Embryonic facial prominence (tissue), 1 donor: ENCODE measurements around the gene EPHA3.

Experiments
- DNase-seq: peaks from one replicate; pipeline ENCODE4 v3.0.0-alpha.2; 2016; ENCODE audit errors: extremely low spot score

Gene EPHA3

GRCh38 chr3:89447243-89447642 lies 339.8 kb downstream of the EPHA3 start:
- DNase-seq, result no peak

DNA sequence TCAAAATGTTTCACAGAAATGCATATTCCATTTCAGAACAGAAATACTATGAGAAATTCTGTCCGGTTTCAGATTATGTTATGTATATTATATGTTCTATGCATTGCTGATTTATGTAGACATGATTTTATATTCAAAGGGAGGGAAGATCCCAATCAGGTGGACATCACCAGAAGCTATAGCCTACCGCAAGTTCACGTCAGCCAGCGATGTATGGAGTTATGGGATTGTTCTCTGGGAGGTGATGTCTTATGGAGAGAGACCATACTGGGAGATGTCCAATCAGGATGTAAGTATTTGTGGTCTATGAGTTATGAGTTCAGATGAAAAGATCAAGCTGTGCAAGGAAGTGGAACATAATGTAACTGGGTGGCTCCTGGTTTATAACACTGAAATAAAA lies 341.7 kb downstream of the EPHA3 start:
- DNase-seq, result no peak

DNA sequence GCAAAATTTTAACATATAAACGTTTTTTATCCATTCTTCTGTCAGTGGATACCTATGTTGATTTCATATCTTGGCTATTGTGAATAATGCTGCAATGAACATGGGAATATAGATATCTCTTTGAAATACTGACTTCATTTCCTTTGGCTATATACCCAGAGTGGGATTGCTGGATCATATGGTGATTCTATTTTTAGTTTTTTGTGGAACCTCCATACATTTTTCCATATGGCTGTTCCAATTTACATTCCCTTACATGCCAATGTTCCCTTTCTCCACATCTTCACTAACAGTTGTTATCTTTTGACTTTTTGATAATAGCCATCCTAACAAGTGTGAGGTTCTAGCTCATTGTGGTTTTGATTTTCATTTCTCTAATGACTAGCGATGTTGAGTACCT lies 344.6 kb downstream of the EPHA3 start:
- no peak for DNase-seq

DNA sequence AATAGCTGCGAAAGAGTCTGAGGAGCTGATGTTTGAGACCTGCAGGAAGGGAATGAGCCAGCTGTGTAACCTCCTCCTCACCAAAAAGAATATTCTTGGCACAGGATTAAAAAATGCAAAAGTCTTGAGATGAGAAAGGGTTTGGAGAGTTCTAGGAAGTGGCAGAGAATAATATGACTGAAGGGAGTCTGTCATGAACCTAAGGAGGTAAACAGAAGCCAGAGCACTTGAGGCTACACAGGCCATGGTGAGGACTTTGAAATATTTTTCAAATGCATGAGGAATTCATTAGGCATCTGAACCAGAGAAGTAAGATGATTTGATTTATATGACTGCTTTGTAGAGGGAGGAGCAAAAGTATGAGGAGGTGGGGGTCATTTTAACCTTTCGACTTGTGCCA lies 347.8 kb downstream of the EPHA3 start:
- no peak for DNase-seq

DNA sequence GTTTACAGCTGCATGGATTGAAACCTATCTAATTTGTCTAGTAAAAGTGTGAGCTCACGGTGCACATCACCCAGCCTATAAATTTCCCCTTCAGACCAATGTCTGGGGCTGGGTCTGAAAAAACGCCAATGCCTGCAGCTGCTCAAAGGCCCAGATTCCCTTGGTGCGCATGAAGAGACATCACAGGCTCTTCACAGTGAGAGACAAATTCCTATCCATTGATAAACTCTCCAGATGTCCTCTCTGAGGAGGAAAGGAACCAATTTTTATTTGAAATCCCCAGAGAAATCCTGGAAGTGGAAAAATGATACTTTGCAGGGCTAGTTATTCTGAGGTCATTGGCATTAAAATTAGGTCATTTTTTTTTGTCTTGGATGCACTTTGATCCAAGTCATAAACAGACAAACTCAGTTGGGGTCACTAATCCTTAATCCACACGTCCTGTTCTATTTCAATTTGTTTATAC lies 360.5 kb downstream of the EPHA3 start:
- DNase-seq, result no peak

- no peak for DNase-seq
These were observed 364.7 kb downstream of the EPHA3 start for GRCh38 chr3:89472101-89472500.

DNA sequence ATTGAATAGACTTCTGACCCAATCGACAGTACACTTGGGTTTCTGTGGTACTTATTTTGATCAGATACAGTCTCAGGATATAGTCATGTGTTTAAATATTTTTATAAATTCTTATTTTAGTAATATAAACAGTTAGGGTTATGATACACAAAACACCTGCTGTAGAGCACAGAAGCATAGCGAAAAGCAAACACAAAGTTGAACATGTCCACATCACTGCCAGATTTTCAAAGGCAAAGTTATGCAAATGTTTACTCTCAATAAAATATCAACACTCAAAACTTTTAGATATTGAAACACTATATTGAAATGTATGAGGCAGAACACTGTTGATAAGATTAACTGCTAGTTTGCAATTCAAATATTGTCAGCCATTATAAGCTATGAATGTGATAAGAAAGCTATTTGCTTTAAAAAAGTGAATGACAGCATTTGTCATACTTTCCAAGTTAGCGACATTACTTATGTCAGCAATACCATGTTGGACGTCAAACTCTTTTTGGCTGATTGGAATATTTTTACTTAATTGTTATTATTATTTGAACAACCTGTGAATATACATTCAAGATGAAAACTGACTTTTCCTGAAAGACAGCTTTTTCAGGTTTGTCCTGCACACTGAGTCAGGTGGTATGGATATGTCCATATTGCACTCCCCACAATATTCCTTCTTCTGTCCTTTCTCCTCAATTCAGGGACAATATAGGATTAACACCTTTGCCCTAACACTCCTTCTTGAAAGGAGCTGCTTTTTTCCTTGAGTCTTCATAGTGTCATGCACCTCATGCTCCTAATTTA lies 367.1 kb downstream of the EPHA3 start:
- no peak for DNase-seq

GRCh38 chr3:89488800-89489580 lies 381.6 kb downstream of the EPHA3 start:
- no peak for DNase-seq

DNA sequence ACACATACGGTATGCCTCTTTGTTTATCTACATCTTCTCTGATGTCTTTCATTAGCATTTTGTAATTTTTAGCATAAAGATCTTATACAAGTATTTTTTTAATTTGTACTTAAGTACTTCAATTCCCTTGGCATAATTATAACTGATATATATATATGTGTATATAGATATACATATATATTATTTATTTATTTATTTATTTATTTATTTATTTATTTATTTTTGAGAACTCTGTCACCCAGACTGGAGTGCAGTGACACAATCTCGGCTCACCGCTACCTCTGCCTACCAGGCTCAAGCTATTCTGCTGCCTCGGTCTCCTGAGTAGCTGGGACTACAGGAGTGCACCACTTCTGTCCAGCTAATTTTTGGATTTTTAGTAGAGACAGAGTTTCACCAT lies 382.7 kb downstream of the EPHA3 start:
- DNase-seq, result no peak

GRCh38 chr3:89494734-89495133 lies 387.3 kb downstream of the EPHA3 start:
- no peak for DNase-seq

DNA sequence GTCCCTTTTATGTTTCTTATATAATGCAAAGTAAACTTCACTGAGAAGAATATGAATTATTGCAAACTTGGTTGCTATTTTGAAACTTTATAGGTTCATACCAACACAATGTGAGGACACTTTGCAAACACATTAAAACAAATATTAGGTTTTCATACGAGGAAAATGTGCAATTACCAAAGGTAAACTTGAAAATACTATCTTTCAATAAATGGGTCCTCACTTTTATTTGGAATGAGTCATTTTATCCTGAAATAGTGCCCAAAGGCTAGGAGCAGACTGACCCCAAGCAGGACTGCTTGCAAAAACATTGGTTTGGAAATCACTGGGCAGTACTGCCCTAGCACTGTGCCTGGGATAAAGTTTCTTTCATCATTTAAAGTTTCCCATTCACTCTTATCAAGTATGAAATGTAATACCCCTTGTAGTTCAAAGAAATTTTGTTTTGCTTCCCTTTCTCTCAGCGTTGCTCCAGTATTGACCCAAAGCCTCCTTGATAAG lies 396.5 kb downstream of the EPHA3 start:
- no peak for DNase-seq

GRCh38 chr3:89504432-89504831 lies 397.0 kb downstream of the EPHA3 start:
- DNase-seq, result no peak

DNA sequence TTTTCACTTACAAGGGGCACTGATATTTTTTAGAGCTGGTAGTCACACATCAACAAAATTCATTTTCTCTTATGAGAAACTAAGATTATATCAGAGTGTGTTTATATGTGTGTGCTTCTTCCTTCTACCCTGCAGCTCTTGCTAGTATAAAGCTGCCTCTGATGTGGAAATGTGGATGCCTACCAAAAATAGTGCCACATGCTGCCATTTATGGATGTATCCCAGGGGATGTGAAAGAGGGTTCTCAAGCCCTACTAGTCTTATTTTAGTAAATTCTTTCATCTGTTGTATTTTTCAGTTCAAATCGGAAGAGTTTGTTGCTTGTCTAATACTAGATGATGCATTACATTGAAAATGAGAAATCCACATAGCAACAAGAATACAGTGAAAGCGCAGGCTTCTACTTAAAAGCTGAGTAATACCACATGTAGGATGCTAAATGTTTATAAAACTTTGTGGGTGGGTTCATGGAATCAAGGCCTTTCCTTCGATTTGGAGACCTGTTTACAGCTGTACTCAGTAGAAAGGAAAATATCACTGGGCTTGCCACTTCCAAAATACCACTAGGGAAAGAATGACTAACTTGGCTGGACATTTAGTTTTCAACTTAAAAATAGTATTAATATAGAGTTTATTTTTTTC lies 399.2 kb downstream of the EPHA3 start:
- DNase-seq, result no peak

GRCh38 chr3:89521328-89521727 lies 413.9 kb downstream of the EPHA3 start:
- no peak for DNase-seq

DNA sequence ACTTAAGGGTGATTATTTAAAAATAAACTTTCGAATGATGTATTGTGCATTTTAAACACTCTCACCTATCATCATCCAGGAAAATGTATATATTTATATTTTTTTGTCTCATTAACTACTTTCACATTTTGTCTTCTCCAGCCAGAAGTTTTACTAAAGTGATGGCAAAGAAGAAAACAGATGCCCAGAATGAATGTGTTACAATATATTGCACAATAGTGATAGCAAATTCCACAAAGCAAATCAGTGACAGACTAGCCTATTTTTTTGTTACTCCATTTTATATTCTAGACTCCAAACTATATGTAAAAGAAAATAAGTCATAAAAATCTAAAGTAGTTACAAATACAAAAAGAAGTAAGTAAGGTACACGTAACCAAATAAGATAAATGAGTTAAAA lies 414.7 kb downstream of the EPHA3 start:
- DNase-seq, result no peak

DNA sequence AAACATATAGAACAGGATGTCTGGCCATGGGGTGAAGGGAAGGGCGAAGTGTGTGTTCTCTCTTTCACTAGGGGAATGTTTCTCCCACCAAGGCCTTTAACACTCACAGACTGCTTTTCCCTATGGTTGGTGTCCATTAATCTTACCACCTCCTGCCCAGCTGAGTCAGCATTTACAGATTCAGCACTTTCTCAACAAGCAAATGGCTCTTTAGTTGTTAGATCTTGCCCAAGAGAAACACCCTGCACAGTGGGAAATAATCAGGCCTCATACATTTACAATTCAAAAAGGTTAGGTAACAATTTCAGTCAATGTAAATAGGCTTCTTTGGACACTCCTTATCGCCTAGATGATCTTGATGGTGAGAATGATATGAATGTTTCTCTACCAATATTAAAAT lies 418.2 kb downstream of the EPHA3 start:
- DNase-seq, result no peak

DNA sequence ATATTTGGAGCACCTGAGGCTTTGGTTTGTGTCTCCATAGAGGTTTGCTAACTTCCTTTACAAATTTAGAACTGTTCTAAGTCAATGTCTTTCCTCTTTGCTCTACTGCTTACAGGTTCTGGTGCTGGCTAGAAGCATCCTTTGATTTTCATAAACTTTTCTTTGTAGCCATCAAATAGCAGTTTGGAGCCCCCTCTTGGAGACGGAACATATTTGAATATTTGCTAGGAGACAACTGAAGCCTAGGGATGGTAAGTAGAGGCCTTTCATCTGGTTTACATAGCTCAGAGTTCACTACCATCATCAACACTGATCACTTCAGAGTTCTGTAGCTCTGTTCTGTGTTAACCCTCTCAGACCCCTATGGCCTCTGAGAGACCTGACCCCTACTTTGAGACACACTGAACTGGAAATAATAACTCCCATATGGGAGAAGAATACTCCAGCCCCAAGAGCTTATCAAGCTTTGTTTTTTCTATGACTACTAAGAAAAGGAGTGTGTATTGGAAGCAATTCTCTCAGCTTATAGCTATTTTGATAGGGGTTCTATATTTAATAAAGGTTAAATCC lies 420.4 kb downstream of the EPHA3 start:
- no peak for DNase-seq
